ENCODE measurements around the gene LCAT.

LCAT gene

GRCh38 chr16:67968400-67969253 lies 24.7 kb upstream of the LCAT start, which contains the start of gene SLC12A4:
Gene SLC12A4, minus strand, starts transcription at chr16:67968637. Its CDS starts 84 bp downstream, at chr16:67968553.
- peak; percentile 80 to 85 for DNase-seq

GRCh38 chr16:67967958-67968399 lies 24.1 kb upstream of the LCAT start:
- peak in 1 of 2 experiments; percentile 38 for DNase-seq

- DNase-seq, result peak in 1 of 2 experiments; percentile 22
Observed at GRCh38 chr16:67967183-67967957, 23.4 kb upstream of the LCAT start.

- no peak for DNase-seq
Observed at GRCh38 chr16:67966549-67967182, 22.7 kb upstream of the LCAT start.

GRCh38 chr16:67965668-67966548 lies 22.0 kb upstream of the LCAT start:
- no peak for DNase-seq

- no peak for DNase-seq
Observed at GRCh38 chr16:67964477-67965131, 20.7 kb upstream of the LCAT start.

- no peak for DNase-seq
Observed at GRCh38 chr16:67963662-67964321, 19.9 kb upstream of the LCAT start.

- no peak for DNase-seq
Observed at GRCh38 chr16:67963292-67963661, 19.4 kb upstream of the LCAT start.

GRCh38 chr16:67962135-67962534 lies 18.2 kb upstream of the LCAT start:
- DNase-seq, result no peak

- DNase-seq, result no peak
Observed at GRCh38 chr16:67961551-67961957, 17.6 kb upstream of the LCAT start.

- no peak for DNase-seq
Observed at GRCh38 chr16:67959536-67960329, 15.8 kb upstream of the LCAT start.

GRCh38 chr16:67957622-67958021 lies 13.7 kb upstream of the LCAT start:
- DNase-seq, result no peak

- DNase-seq, result no peak
Observed at GRCh38 chr16:67954421-67955196, 10.7 kb upstream of the LCAT start.

GRCh38 chr16:67953641-67954375 lies 9.9 kb upstream of the LCAT start:
- no peak for DNase-seq

GRCh38 chr16:67951485-67951884 lies 7.6 kb upstream of the LCAT start:
- DNase-seq, result no peak

- DNase-seq, result no peak
Observed at GRCh38 chr16:67950335-67950843, 6.5 kb upstream of the LCAT start.

- DNase-seq, result no peak
Observed at GRCh38 chr16:67949645-67950044, 5.7 kb upstream of the LCAT start.

- DNase-seq, result no peak
Observed at GRCh38 chr16:67948015-67948414, 4.1 kb upstream of the LCAT start.

Data from stimulated activated CD4-positive, alpha-beta T cell treated with anti-CD3 and anti-CD28 coated beads, Interleukin-4, amount 100 ng/mL, for 4 hours (primary cell).